Measurements from ENCODE around the gene ZBTB24. TPM values are rescaled to one million over a fixed set of nuclear protein-coding genes. Genes with fewer than 3 reads are reported as not detected.

Gene ZBTB24
- total and polyA plus RNA-seq, 2 of the 13 experiments (the other 11 are each of a cell fraction or from before 2014, with no cell fraction given), result 1.5 to 6.2 TPM

GRCh38 chr6:109513571-109514071 lies 30.6 kb upstream of the ZBTB24 start:
- no peak for DNase-seq (ENCODE audit: low spot score)
- no peak for ATAC-seq
- 43% methylated on average over 2 of the region's 2 CpGs for WGBS (ENCODE audit: low lambda C conversion rate)
- H3K27ac ChIP-seq (ENCODE audit: extremely low read length, insufficient read depth, low read length), result no peak overlapping the region
- no peaks in the 10 kb centered on the region for H3K9me3 ChIP-seq (ENCODE audit: low read length)
- no peaks in the 10 kb centered on the region for H3K36me3 ChIP-seq (replicated peaks in 1 of 2; ENCODE audit: control insufficient read depth in 1 of 2, insufficient read depth in 2 of 2, low read length in 2 of 2)
- CTCF ChIA-PET (ENCODE audit: low intra/inter-chr PET ratio, low total read pairs), result no interaction called here
- intact Hi-C loops (cut with micrococcal nuclease; ENCODE audit: unreplicated experiment) (no loop called here), in situ Hi-C loops (cut with HindIII; ENCODE audit: extremely low pct_ligation_motif_present, low pct_unique_long_range_greater_than_20kb) (no loop called here)
- no peaks in the 10 kb centered on the region for H3K79me2 ChIP-seq (ENCODE audit: insufficient read depth, low read length)
- FAIRE-seq, result no peak
- H2AFZ ChIP-seq (ENCODE audit: low read length), result no peak overlapping the region
- no peak overlapping the region for H3K4me3 ChIP-seq (replicated peaks in 1 of 3; ENCODE audit: insufficient read depth in 1 of 3, low read depth in 2 of 3, low read length in 3 of 3)
- H3K27me3 ChIP-seq (ENCODE audit: control insufficient read depth in 1 of 2, insufficient read depth in 2 of 2, low read length in 2 of 2), result peaks cover 0 to 2% of the 10 kb centered on the region in 2 experiments; a peak in 1 of 5 replicates
- no TSS peak for BruUV-seq (replicated peaks)
- POLR2A ChIA-PET, result no interaction called here
- H3K4me2 ChIP-seq (ENCODE audit: low read depth, low read length), result no peak overlapping the region
- no peak overlapping the region for H3K9ac ChIP-seq (ENCODE audit: insufficient read depth, low read depth, low read length)
- H3K4me1 ChIP-seq (ENCODE audit: insufficient read depth, low read length), result no peaks in the 10 kb centered on the region
- H4K20me1 ChIP-seq (ENCODE audit: insufficient read depth, low read length), result no peaks in the 10 kb centered on the region
- no peak for TF ChIP-seq TFDP2 (CRISPR knock-in tag; IDR thresholded peaks at IDR 0.05)
- no peak for TF ChIP-seq DMAP1 (CRISPR knock-in tag; IDR thresholded peaks at IDR 0.05)
- no peak for TF ChIP-seq MEF2D (CRISPR knock-in tag; IDR thresholded peaks at IDR 0.05)
- no peak for TF ChIP-seq SMARCC2 (IDR thresholded peaks at IDR 0.05)
- TF ChIP-seq NCOA5 (CRISPR knock-in tag; IDR thresholded peaks at IDR 0.05), result no peak
- TF ChIP-seq SKIL (CRISPR knock-in tag; IDR thresholded peaks at IDR 0.05; ENCODE audit: borderline replicate concordance), result no peak
- TF ChIP-seq CAMTA2 (CRISPR knock-in tag; IDR thresholded peaks at IDR 0.05; ENCODE audit: borderline replicate concordance), result no peak
- TF ChIP-seq ZNF883 (CRISPR knock-in tag; IDR thresholded peaks at IDR 0.05; ENCODE audit: not compliant biosample characterization), result no peak
- TF ChIP-seq NFKBIZ (CRISPR knock-in tag; IDR thresholded peaks at IDR 0.05), result no peak
- no peak for TF ChIP-seq ZNF275 (CRISPR knock-in tag; IDR thresholded peaks at IDR 0.05; ENCODE audit: borderline replicate concordance)
- no peak for TF ChIP-seq PBX3 (CRISPR knock-in tag; IDR thresholded peaks at IDR 0.05; ENCODE audit: borderline replicate concordance)
- TF ChIP-seq DR1 (CRISPR knock-in tag; IDR thresholded peaks at IDR 0.05), result no peak
- TF ChIP-seq PCBP2 (optimal IDR thresholded peaks at IDR 0.05; ENCODE audit: low read depth, low read length, poor library complexity, severe bottlenecking), result no peak
- TF ChIP-seq SNAPC5 (CRISPR knock-in tag; IDR thresholded peaks at IDR 0.05; ENCODE audit: borderline replicate concordance), result no peak
- no peak for TF ChIP-seq SALL2 (CRISPR knock-in tag; IDR thresholded peaks at IDR 0.05)
- no peak for TF ChIP-seq ETS1 (CRISPR knock-in tag; IDR thresholded peaks at IDR 0.05)
- TF ChIP-seq ATF5 (CRISPR knock-in tag; IDR thresholded peaks at IDR 0.05; ENCODE audit: low read depth), result no peak
